HG02642 (cell line): ENCODE data around the gene SMG5.
"Not testable (repeated sequence)": the region's sequence is repeated elsewhere in the genome, so short reads cannot be mapped to it uniquely, and the experiment has no call there.

Experiments
- ATAC-seq: cut with Tn5 transposase; IDR thresholded peaks from one replicate; pipeline ENCODE4 v1.9.1; 2021; ENCODE audit warnings: mild to moderate bottlenecking; ENCODE audit not compliant: unreplicated experiment, poor library complexity

Gene SMG5

GRCh38 chr1:156282479-156283222, at the start of gene SMG5:
SMG5 (minus strand) TSS chr1:156282825; CDS start chr1:156282680, 145 bp downstream.
- peak; percentile 84 for ATAC-seq

- ATAC-seq, result not testable (repeated sequence)
Observed at GRCh38 chr1:156323179-156323578, 40.6 kb upstream of the SMG5 start.

DNA sequence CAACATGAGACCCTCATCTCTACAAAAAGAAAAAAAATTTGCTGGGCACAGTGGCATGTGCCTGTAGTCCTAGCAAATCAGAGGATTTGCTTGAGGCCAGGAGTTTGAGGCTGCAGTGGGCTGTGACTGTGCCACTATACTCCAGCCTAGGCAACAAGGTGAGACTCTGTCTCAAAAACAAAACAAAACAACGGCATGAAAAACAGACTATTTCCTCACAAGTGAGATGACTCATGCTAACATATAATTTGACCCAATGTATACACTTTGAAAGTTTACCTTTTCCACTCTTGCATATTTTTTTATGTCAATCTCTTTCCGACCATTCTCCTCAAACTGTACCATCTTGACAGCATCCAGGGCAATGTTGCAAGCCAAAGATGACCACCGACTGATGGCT, 37.9 kb upstream of the SMG5 start:
- ATAC-seq, result no peak

- no peak for ATAC-seq
Observed at GRCh38 chr1:156319664-156320063, 37.0 kb upstream of the SMG5 start.

GRCh38 chr1:156316909-156317308, 34.3 kb upstream of the SMG5 start:
- no peak for ATAC-seq

- no peak for ATAC-seq
Observed at GRCh38 chr1:156310962-156311361, 28.3 kb upstream of the SMG5 start.

GRCh38 chr1:156308078-156308477, 25.5 kb upstream of the SMG5 start:
- no peak for ATAC-seq

DNA sequence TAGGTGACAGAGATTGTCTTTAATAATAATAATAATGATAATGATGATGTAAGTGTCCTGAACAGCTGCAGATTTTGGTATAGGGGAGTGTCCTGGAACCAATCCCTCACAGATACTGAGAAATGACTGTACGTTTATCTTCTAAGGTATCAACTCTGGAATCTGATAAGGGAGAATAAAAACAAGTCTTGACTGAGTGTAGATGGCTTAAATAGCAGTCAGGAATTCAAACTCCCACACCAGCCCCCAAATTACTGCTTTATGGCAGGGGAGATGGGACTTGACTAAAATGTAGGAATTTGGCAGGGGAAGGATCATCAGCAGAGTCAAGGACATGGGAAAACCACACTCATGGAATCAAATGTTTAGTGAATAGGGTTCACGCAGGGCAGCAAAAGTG, 22.6 kb upstream of the SMG5 start:
- ATAC-seq, result no peak

- ATAC-seq, result no peak
Observed at GRCh38 chr1:156303241-156303640, 20.6 kb upstream of the SMG5 start.

DNA sequence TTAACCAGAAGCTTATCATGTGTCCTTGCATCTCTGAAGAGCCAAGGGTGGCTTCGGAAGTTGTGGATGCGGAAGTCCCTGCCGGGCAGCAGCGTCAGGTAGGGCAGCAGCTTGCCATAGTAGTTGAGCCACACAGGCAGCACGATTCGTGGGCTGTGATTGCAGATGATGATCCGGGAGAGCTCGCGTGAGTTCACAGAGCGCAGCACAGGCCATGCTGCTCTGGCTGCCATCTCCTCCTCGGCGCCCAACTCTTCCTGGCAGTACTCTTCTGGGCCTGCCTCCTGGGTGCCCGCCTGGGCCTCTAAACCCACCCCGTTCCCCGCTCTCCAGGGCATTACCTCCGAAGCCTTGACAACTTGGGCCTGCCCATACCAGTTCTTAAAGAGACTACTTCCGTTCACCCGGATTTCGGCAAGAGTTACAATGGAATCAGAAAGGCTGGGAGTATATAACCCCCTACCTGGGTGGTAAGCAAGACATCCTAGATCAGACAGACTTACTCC, 16.3 kb upstream of the SMG5 start, which contains the start of gene VHLL:
TSS of gene VHLL (minus strand) at position 456 of the 506 bp plus-strand sequence. CDS start at position 338, 118 bp downstream.
- ATAC-seq, result no peak

- peak; percentile 52 for ATAC-seq
Observed at GRCh38 chr1:156295391-156295947, 12.8 kb upstream of the SMG5 start, which contains the start of gene GLMP. GLMP (minus strand) TSS chr1:156295679; CDS start chr1:156295645, 34 bp downstream.

DNA sequence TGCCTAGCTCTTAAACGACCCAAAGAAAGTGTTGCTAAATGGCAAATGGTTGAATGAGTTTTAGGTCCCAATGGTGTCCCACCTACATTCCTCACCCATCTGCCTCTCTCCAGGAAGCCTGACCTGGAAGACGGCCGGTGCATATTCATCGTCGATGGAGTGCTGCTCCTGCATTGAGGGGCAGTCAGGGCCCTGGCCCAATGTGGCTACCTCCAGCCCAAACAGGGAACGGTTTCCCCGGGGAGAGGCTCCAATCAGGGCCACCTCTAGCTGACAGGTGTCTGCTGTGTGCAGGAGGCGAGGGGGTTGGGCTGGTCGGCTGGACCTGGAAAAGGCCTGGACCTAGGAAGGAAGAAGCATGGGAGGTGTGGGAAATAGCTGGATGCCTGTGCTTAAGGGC, 11.3 kb upstream of the SMG5 start:
- ATAC-seq, result no peak

DNA sequence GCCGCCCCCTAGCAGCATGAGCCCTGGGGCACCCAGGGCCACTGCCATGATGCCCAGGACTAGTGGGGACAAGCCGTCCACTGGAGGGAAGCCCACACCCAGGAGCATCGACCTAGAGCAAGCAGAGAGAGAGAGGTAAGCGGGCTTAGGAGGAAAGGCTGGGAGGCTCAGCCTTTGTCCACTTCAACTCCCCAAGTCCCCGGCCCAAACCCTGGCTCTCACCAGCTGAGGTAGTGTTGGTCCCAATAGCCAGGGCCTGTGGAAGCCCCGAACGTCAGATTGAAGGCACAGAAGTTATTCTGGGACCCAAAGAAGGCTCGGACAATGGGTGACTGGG, 10.4 kb upstream of the SMG5 start:
- ATAC-seq, result no peak

GRCh38 chr1:156291226-156292061, 8.8 kb upstream of the SMG5 start:
- peak; percentile 72 for ATAC-seq

DNA sequence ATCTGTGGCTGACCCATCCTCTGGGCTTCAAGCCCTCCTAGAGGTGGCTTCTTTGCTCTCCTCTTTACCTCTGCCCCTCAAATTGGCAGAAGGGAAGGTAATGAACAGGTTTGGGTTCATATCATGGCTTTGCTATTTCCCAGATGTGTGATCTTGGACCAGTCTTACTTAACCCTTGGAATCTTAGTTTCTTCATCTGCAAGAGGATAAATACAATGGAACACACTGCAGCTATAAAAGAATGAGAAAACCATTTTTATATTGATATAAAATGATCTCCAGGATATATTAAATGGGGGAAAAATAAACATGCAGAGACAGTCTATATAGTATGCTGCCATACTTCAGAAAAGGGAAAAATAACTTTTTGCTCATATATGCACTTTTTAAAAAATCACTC, 7.2 kb upstream of the SMG5 start:
- ATAC-seq, result no peak

- no peak for ATAC-seq
Observed at GRCh38 chr1:156286061-156286460, 3.4 kb upstream of the SMG5 start.

GRCh38 chr1:156285437-156285836, 2.8 kb upstream of the SMG5 start:
- no peak for ATAC-seq

GRCh38 chr1:156284757-156285156, 2.1 kb upstream of the SMG5 start:
- ATAC-seq, result no peak

- no peak for ATAC-seq
Observed at GRCh38 chr1:156284112-156284511, 1.5 kb upstream of the SMG5 start, which contains the start of gene TMEM79. TMEM79 (plus strand) TSS chr1:156284325; CDS start chr1:156285227, 902 bp downstream.

DNA sequence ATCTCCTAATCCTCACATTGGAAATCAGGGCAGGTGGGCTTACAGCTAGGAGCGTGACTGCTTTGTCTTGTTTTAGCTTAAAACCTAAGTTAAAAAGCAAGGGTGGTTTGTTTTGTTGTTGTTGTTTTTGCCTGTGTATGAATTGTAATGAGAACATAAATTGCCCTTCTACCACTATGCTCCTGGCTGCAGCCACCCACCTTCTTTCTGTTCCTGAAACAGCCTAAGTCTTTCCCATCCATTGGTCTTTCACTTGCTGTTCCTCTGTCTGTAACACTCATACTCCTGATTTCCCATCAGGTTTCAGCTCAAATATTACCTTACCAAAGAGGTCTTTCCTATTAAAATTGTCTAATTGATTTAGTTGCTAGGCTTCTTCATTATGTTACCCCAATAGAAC, 896 bp upstream of the SMG5 start:
- ATAC-seq, result no peak
